Stimulated activated CD4-positive, alpha-beta T cell treated with anti-CD3 and anti-CD28 coated beads, TNF-alpha, amount 100 ng/mL, for 24 hours (primary cell): ENCODE results near the gene CD248.
A peak's percentile ranks its signal among the peaks of the same experiment; 100 is the strongest.
"Not testable (repeated sequence)": the region's sequence is repeated elsewhere in the genome, so short reads cannot be mapped to it uniquely, and the experiment has no call there.

Experiments used
- DNase-seq, 3 experiments: peaks; one replicate each; pipeline ENCODE4 v3.0.0-alpha.2; 2020; ENCODE audit warnings: low read depth in 3 of 3

Gene CD248

GRCh38 chr11:66313321-66314185, 3.3 kb downstream of the CD248 start:
- DNase-seq: no peak

GRCh38 chr11:66312549-66313320, 4.1 kb downstream of the CD248 start:
- peak; percentile 91 to 93 (median 91) for DNase-seq

DNA sequence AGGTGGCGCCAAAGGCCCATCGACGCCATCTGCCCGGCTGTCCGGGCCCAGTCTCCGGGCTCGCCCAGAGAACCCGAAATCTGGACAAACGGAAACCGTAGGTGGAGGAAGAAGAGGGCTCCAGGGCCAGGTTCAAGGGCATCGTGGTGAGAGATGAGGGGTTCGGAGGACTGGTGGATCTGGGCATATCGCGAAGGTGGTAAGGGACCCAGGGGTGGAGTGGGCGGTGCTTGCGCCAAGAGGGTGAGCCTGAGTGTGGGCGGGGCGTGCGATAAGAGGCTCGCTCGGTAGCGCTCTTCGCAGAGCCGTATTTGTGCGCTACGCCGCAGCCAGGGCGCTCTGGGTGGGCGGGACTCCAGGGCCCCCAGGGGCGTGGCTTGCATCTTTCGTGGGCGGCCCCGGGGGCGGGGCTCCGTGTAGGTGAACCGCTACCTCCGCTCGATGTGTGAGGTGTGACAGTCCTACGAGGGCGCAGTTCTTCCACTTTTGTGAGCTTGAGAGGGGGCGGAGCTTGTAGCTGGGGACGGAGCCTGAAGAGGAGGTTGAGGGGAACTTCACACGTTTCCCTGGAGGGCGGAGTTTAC, 4.8 kb downstream of the CD248 start:
- peak; percentile 80 to 94 (median 94) for DNase-seq

DNA sequence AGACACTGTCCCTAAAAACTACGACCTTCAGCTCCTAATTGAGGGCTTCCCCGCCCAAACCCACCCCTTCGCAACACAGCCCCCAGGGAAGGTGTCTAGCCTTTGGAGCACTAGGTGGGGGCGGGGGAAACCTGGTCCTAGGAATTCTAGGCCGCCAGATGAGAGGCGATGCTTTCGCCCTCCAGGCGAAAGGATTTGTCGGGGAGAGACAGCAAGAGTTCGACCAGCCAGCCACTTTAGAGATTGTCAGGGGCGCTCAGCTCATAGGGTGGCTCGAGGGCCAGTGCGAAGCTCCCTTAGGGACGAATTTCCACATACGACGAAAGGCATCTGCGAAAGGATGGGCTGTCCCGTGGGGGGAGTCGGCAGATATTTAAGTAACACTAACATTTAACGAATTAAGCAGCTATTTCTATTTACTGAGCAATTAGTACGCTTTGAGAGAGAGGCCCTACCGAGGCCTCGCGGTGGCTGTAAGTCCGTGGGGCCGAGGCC, 5.3 kb downstream of the CD248 start:
- DNase-seq: no peak

DNA sequence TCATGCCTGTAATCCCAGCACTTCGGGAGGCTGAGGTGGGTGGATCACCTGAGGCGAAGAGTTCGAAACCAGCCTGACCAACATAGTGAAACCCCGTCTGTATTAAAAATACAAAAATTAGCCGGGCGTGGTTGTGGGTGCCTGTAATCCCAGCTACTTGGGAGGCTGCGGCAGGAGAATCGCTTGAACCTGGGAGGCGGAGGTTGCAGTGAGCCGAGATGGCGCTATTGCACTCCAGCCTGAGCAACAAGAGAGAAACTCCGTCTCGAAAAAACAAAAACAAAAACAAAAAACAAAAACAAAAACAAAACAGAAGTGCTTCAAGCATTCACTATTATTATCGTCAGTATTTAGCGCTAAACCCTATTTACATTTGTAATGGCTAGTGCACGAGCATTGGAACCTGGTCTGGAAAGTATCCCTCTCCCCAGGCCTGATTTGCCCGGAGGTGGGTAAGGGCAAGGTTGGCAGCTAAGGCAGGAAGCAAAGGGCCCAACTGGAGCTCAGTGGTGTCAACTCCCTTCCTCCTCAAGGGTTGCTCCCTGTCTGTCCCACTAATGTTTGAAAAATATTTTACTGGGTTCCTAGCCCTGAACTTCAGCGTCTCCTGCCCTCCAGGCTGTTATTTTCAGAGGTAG, 5.9 kb downstream of the CD248 start:
- not testable (repeated sequence) for DNase-seq

GRCh38 chr11:66310324-66310723, 6.5 kb downstream of the CD248 start:
- DNase-seq: no peak

GRCh38 chr11:66309475-66309874, 7.4 kb downstream of the CD248 start:
- no peak for DNase-seq

GRCh38 chr11:66302656-66303055, 14.2 kb downstream of the CD248 start:
- DNase-seq: no peak

DNA sequence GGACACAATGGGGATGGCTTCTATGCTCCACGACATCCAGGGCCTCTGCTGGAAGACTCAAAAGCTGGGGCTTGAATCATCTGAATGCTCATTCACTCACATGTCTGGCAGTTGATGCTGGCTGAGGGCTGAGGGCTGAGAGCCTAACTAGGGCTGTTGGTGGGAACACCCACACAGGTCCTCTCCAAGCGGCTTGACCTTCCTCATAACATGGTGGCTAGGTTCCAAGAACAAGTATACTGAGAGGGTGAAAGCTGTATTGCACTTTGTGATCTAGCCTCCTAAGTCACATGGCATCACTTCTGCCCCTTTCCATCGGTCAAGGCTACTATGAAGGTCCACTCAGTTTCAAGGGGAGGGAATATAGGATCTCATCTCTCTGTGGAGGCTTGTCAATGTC, 17.7 kb downstream of the CD248 start:
- no peak for DNase-seq

GRCh38 chr11:66297610-66298009, 19.2 kb downstream of the CD248 start:
- DNase-seq: no peak

GRCh38 chr11:66294626-66295620, 21.9 kb downstream of the CD248 start:
- no peak for DNase-seq

DNA sequence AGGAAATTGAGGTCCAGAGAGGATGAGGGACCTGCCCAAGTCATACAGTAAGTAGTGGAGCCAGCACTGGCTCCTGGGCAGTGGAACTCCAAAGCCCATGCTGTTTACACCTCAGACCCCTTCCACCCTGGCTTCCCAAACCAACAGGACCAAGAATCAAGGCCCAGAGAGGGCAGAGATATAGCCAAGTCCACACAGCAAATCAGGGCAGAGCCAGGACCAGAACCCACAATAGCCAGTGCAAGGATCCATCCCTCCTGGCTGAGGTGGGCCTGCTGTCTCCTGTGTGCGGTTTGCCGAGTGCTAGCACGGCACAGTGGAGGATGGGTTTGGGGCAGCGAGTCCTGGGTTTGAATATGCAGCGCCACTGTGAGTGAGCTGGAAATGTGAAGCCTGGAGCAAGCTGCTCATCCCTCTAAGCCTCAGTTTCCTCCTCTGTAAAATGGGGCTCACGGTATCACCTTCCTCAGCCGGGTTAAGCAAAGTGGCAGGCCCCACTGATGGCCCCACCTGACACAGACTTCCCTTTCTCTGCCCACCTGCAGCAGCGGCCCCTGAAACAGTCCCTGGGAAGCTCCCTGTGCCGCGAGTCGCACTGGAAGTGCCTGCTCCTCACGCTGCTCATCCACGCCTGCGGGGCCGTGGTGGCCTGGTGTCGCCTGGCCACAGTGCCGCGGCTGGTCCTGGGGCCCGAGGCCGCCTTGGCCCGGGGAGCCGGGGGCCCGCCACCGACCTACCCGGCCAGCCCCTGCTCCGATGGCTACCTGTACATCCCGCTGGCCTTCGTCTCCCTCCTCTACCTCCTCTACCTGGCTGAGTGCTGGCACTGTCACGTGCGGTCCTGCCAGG, 22.8 kb downstream of the CD248 start:
- no peak for DNase-seq

GRCh38 chr11:66293352-66293751, 23.5 kb downstream of the CD248 start:
- no peak for DNase-seq

- no peak for DNase-seq
Observed at GRCh38 chr11:66292543-66293332, 24.1 kb downstream of the CD248 start.

- DNase-seq: peak in 1 of 3 experiments; percentile 25
Observed at GRCh38 chr11:66291706-66292542, 24.9 kb downstream of the CD248 start, which contains the start of gene TMEM151A. TMEM151A (plus strand) TSS chr11:66291894; CDS start chr11:66292014, 120 bp downstream.

DNA sequence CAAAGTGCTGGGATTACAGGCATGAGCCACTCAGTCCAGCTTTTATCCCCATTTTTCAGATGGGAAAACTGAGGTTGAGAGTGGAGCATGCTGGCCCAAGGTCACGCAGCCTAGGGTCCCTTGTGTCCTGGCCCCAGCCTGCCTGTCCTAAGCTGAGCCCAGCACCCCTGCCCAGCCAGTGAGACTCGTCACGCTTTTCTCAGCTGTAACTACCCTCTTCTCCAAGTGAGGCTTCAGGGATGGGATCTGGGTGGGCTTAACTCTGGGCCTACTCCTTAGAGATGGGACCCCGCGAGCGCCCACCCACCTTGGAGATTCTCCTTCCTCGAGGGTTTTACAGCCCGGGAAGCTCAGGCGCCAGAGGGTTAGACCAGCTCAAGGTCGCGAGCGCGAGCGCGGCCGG, 25.5 kb downstream of the CD248 start:
- DNase-seq: no peak

DNA sequence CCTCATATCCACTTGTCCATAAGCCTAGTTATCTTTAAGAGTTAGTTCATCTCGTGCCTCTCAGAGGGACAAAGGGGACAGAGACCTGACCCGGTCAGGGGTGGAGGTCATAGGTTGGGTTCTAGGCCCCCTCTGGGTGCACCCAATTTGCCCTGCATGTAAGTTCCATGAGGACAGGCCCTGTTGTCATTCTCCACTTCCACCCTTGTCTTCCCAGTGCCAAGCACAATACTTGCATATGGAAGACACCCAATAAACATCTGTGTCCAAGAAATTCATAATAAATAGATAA, 26.6 kb downstream of the CD248 start:
- no peak for DNase-seq
